Measurements from ENCODE around the gene CCDC102A.

CCDC102A gene

GRCh38 chr16:57476546-57477410 lies 59.6 kb downstream of the CCDC102A start:
- no peak for DNase-seq

- peak; percentile 68 for DNase-seq
Observed at GRCh38 chr16:57475711-57476339, 60.5 kb downstream of the CCDC102A start.

GRCh38 chr16:57474671-57475661 lies 61.4 kb downstream of the CCDC102A start:
- no peak for DNase-seq

GRCh38 chr16:57473906-57474305 lies 62.5 kb downstream of the CCDC102A start:
- DNase-seq, result no peak

GRCh38 chr16:57473176-57473840 lies 63.1 kb downstream of the CCDC102A start:
- no peak for DNase-seq

GRCh38 chr16:57472665-57473060 lies 63.7 kb downstream of the CCDC102A start:
- DNase-seq, result no peak

GRCh38 chr16:57471852-57472664 lies 64.3 kb downstream of the CCDC102A start:
- no peak for DNase-seq

- no peak for DNase-seq
Observed at GRCh38 chr16:57471209-57471608, 65.2 kb downstream of the CCDC102A start.

GRCh38 chr16:57470711-57471110 lies 65.7 kb downstream of the CCDC102A start:
- DNase-seq, result no peak

- DNase-seq, result no peak
Observed at GRCh38 chr16:57469917-57470470, 66.4 kb downstream of the CCDC102A start.

- no peak for DNase-seq
Observed at GRCh38 chr16:57469046-57469445, 67.3 kb downstream of the CCDC102A start.

- DNase-seq, result no peak
Observed at GRCh38 chr16:57468346-57468745, 68.0 kb downstream of the CCDC102A start.

GRCh38 chr16:57464523-57464922 lies 71.8 kb downstream of the CCDC102A start:
- no peak for DNase-seq

- no peak for DNase-seq
Observed at GRCh38 chr16:57462978-57463362, 73.4 kb downstream of the CCDC102A start.

- DNase-seq, result peak; percentile 96
Observed at GRCh38 chr16:57462209-57462977, 74.0 kb downstream of the CCDC102A start, which contains the start of gene POLR2C. POLR2C (plus strand) TSS chr16:57462679; CDS start chr16:57462725, 46 bp downstream.
